NCI-H82 (cell line): ENCODE results near the gene GNAI2.
"Not testable (repeated sequence)": the region's sequence is repeated elsewhere in the genome, so short reads cannot be mapped to it uniquely, and the experiment has no call there.

Source experiments
- DNase-seq: peaks from one replicate; lab custom pipeline; 2025; lab: John Stamatoyannopoulos, UW

GNAI2 gene

GRCh38 chr3:50278123-50278879 is 42.3 kb downstream of the GNAI2 start:
- DNase-seq, result no peak

- no peak for DNase-seq
Observed at GRCh38 chr3:50278880-50279224, 42.8 kb downstream of the GNAI2 start, which contains the start of gene LSMEM2. TSS of gene LSMEM2 (plus strand) at chr3:50279087. CDS start at chr3:50279114, 27 bp downstream.

- no peak for DNase-seq
Observed at GRCh38 chr3:50279255-50280016, 43.4 kb downstream of the GNAI2 start.

GRCh38 chr3:50284121-50284520 is 48.1 kb downstream of the GNAI2 start:
- not testable (repeated sequence) for DNase-seq

- DNase-seq, result no peak
Observed at GRCh38 chr3:50286322-50287227, 50.6 kb downstream of the GNAI2 start.

- DNase-seq, result no peak
Observed at GRCh38 chr3:50287262-50287661, 51.3 kb downstream of the GNAI2 start.

- DNase-seq, result no peak
Observed at GRCh38 chr3:50288387-50289007, 52.5 kb downstream of the GNAI2 start.

GRCh38 chr3:50289130-50289529 is 53.1 kb downstream of the GNAI2 start:
- no peak for DNase-seq

- DNase-seq, result no peak
Observed at GRCh38 chr3:50290161-50290641, 54.2 kb downstream of the GNAI2 start.

- peak; percentile 98 for DNase-seq
Observed at GRCh38 chr3:50292159-50293078, 56.4 kb downstream of the GNAI2 start, which contains the start of gene IFRD2. TSS of gene IFRD2 (minus strand) at chr3:50292429. CDS start at chr3:50292274, 155 bp downstream.

- no peak for DNase-seq
Observed at GRCh38 chr3:50293079-50293801, 57.2 kb downstream of the GNAI2 start.

GRCh38 chr3:50294089-50294488 is 58.1 kb downstream of the GNAI2 start:
- no peak for DNase-seq

- DNase-seq, result no peak
Observed at GRCh38 chr3:50294492-50295403, 58.7 kb downstream of the GNAI2 start.

- DNase-seq, result no peak
Observed at GRCh38 chr3:50295553-50296431, 59.8 kb downstream of the GNAI2 start.

- DNase-seq, result no peak
Observed at GRCh38 chr3:50296721-50297383, 60.8 kb downstream of the GNAI2 start.

GRCh38 chr3:50297384-50297775 is 61.4 kb downstream of the GNAI2 start:
- DNase-seq, result no peak
